ENCODE data around the gene KRTAP5-8.

- no peak for TF ChIP-seq CTCF (IDR thresholded peaks at IDR 0.05)
- TF ChIP-seq EZH2 (IDR thresholded peaks at IDR 0.05), result no peak
These were observed 803 bp downstream of the KRTAP5-8 start for GRCh38 chr11:71538666-71538990.
